Transverse colon (tissue), 4 donors: ENCODE data around the gene CRACDL. TPM values are rescaled to one million over a fixed set of nuclear protein-coding genes. Genes with fewer than 3 reads are reported as not detected.

Experiments
- DNase-seq: peaks from one replicate; pipeline ENCODE4 v3.0.0-alpha.2; 2019
- H3K27ac ChIP-seq, 4 donors: fragments of 200-600 bp; sonication (generic); 2 replicates each; pipeline ENCODE4 v1.5.1; 2016 to 2018; ENCODE audit warnings: inconsistent platforms in 4 of 4
- H3K27me3 ChIP-seq: fragments of 200-600 bp; sonication (generic); 2 replicates; pipeline ENCODE4 v1.5.1; 2017; ENCODE audit warnings: inconsistent platforms
- H3K36me3 ChIP-seq, 4 donors: fragments of 200-600 bp; sonication (generic); 2 replicates each; pipeline ENCODE4 v1.5.1; 2017 to 2019; ENCODE audit warnings: inconsistent platforms in 4 of 4
- H3K4me1 ChIP-seq, 4 donors: fragments of 200-600 bp; sonication (generic); 2 replicates each; pipeline ENCODE4 v1.5.1; 2017 to 2020; ENCODE audit warnings: inconsistent platforms in 4 of 4
- H3K4me3 ChIP-seq, 4 donors: fragments of 200-600 bp; sonication (generic); 1 replicate in 1 of 4; 2 replicates in 3 of 4; pipeline versions ENCODE4 v1.5.1 to v1.6.1; 2017 to 2019; ENCODE audit warnings: inconsistent platforms in 4 of 4
- H3K9me3 ChIP-seq, 2 donors: fragments of 200-600 bp; sonication (generic); 2 replicates each; pipeline ENCODE4 v1.5.1; 2017 to 2019; ENCODE audit warnings: inconsistent platforms in 2 of 2
- CTCF ChIP-seq, 5 experiments: fragments of 200-600 bp in 3 of 5; fragments of 450-650 bp in 2 of 5; sonication (generic) in 3 of 5; IDR thresholded peaks; 1 replicate in 2 of 5; 2 replicates in 3 of 5; pipeline ENCODE4 v1.5.1; 2016 to 2017; ENCODE audit warnings: antibody characterized with exemption in 5 of 5, inconsistent platforms in 3 of 5, mild to moderate bottlenecking in 2 of 5, moderate library complexity in 1 of 5
- EP300 ChIP-seq: sonication (generic); formaldehyde crosslinking; IDR thresholded peaks from one replicate; pipeline ENCODE4 v1.6.1; 2017; ENCODE audit warnings: antibody characterized with exemption, low read depth
- POLR2A ChIP-seq: fragments of 450-650 bp; IDR thresholded peaks from one replicate; pipeline ENCODE4 v1.6.1; 2016; ENCODE audit warnings: antibody characterized with exemption, mild to moderate bottlenecking, moderate library complexity
- POLR2AphosphoS5 ChIP-seq, 3 donors: sonication (generic); formaldehyde crosslinking; IDR thresholded peaks; one replicate each; pipeline ENCODE4 v1.6.1; 2016; ENCODE audit warnings: antibody characterized with exemption in 3 of 3
- WGBS, 2 donors: methylation state at CpG; one replicate each; pipeline ENCODE4 v1.1.5; 2018; ENCODE audit warnings: low coverage in 1 of 2; 5-methylcytosine and 5-hydroxymethylcytosine counted together
- in situ Hi-C, 4 donors: fragments of 200-750 bp; cut with MboI; loops; one replicate each; pipeline versions ENCODE4 v1.15.0 to v1.15.1; 2017; ENCODE audit warnings: low sequenced_read_pairs in 3 of 4, low pct_ligation_motif_present in 1 of 4, low pct_unique_long_range_greater_than_20kb in 1 of 4
- intact Hi-C: fragments of 100-400 bp; cut with DNase I; formaldehyde crosslinking; loops from one replicate; pipeline ENCODE4 v1.15.1; 2023; ENCODE audit warnings: low total_unique reads
- total RNA-seq, 4 donors: library from RNA; depleted of rRNA; stranded (reverse); fragments of >200 nt; gene quantifications; one replicate each; pipeline ENCODE4 v1.1.0, GENCODE V29; 2016

Gene CRACDL
- total RNA-seq, 4 donors from 2014 or later = 15.1 to 21.3 (median 16.9) TPM

GRCh38 chr2:98868548-98869271, 67.3 kb downstream of the CRACDL start:
- peak overlapping the region; percentile 89 to 91 (median 90) for H3K27ac ChIP-seq
- peak overlapping the region in 3 of 4 donors; percentile 17 to 44 (median 21) for H3K4me3 ChIP-seq
- no peaks in the 10 kb centered on the region for H3K36me3 ChIP-seq
- intact Hi-C loops = no loop called here
- 46 to 68% methylated on average over 7 to 10 of the region's 10 CpGs for WGBS, 2 donors
- DNase-seq = peak; percentile 22
- in situ Hi-C loops = no loop called here
- peaks cover 0 to 22% (median 13%) of the 10 kb centered on the region in 4 donors for H3K4me1 ChIP-seq
- TF ChIP-seq POLR2AphosphoS5 (IDR thresholded peaks at IDR 0.05) = peak in 1 of 3 donors; percentile 25
- no peak for TF ChIP-seq POLR2A
- no peaks in the 10 kb centered on the region for H3K9me3 ChIP-seq
- no peaks in the 10 kb centered on the region for H3K27me3 ChIP-seq

- Histone ChIP-seq H3K4me1 (peaks cover 0 to 22% (median 13%) of the 10 kb centered on the region in 4 donors), H3K4me3 (peak overlapping the region in 1 of 4 donors; percentile 21), H3K36me3 (no peaks in the 10 kb centered on the region), H3K27me3 (no peaks in the 10 kb centered on the region), H3K9me3 (no peaks in the 10 kb centered on the region), H3K27ac (peak overlapping the region; percentile 89 to 91 (median 90))
- no peak for TF ChIP-seq EP300
- TF ChIP-seq POLR2A = no peak
- TF ChIP-seq CTCF (IDR thresholded peaks at IDR 0.05) = no peak
- no peak for TF ChIP-seq POLR2AphosphoS5 (IDR thresholded peaks at IDR 0.05)
- intact Hi-C loops = no loop called here
- in situ Hi-C loops = no loop called here
- WGBS, 2 donors = 33 to 54% methylated on average over 7 of the region's 7 CpGs
- DNase-seq = no peak
Observed at GRCh38 chr2:98867539-98868309, 68.3 kb downstream of the CRACDL start.

GRCh38 chr2:98866033-98866432, 70.0 kb downstream of the CRACDL start:
- Histone ChIP-seq H3K36me3 (no peaks in the 10 kb centered on the region), H3K4me3 (no peak overlapping the region), H3K27ac (no peak overlapping the region), H3K9me3 (peaks cover 0 to 6% of the 10 kb centered on the region in 2 donors), H3K27me3 (no peaks in the 10 kb centered on the region), H3K4me1 (peaks cover 0 to 22% (median 13%) of the 10 kb centered on the region in 4 donors)
- no peak for DNase-seq
- 65 to 79% methylated on average over 3 of the region's 3 CpGs for WGBS, 2 donors
- in situ Hi-C loops (no loop called here), intact Hi-C loops (no loop called here)
- TF ChIP-seq POLR2A (no peak), EP300 (no peak), POLR2AphosphoS5 (IDR thresholded peaks at IDR 0.05) (no peak), CTCF (IDR thresholded peaks at IDR 0.05) (no peak)

GRCh38 chr2:98861601-98862000, 74.4 kb downstream of the CRACDL start:
- TF ChIP-seq EP300 (no peak), POLR2AphosphoS5 (IDR thresholded peaks at IDR 0.05) (no peak), POLR2A (no peak), CTCF (IDR thresholded peaks at IDR 0.05) (no peak)
- intact Hi-C loops (no loop called here), in situ Hi-C loops (no loop called here)
- WGBS, 2 donors = 67 to 86% methylated on average over 1 of the region's 1 CpG
- no peak overlapping the region for H3K4me3 ChIP-seq
- H3K27me3 ChIP-seq = no peaks in the 10 kb centered on the region
- H3K9me3 ChIP-seq = peaks cover 14 to 15% of the 10 kb centered on the region in 2 donors
- H3K27ac ChIP-seq = no peak overlapping the region
- DNase-seq = no peak
- H3K36me3 ChIP-seq = no peaks in the 10 kb centered on the region
- no peaks in the 10 kb centered on the region for H3K4me1 ChIP-seq
